Measurements from ENCODE around the gene FANCB.

- TF ChIP-seq EZH2phosphoT487 (conservative IDR thresholded peaks at IDR 0.05; ENCODE audit: low read length): no peak
- TF ChIP-seq, protein P1, sequence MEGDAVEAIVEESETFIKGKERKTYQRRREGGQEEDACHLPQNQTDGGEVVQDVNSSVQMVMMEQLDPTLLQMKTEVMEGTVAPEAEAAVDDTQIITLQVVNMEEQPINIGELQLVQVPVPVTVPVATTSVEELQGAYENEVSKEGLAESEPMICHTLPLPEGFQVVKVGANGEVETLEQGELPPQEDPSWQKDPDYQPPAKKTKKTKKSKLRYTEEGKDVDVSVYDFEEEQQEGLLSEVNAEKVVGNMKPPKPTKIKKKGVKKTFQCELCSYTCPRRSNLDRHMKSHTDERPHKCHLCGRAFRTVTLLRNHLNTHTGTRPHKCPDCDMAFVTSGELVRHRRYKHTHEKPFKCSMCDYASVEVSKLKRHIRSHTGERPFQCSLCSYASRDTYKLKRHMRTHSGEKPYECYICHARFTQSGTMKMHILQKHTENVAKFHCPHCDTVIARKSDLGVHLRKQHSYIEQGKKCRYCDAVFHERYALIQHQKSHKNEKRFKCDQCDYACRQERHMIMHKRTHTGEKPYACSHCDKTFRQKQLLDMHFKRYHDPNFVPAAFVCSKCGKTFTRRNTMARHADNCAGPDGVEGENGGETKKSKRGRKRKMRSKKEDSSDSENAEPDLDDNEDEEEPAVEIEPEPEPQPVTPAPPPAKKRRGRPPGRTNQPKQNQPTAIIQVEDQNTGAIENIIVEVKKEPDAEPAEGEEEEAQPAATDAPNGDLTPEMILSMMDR (IDR thresholded peaks at IDR 0.05; ENCODE audit: insufficient read depth, low read length, poor library complexity, severe bottlenecking): no peak
Measured at GRCh38 chrX:14872851-14873675, at the start of gene FANCB, which contains the start of gene MOSPD2.

Measured in SU-DHL-6 (cell line).